ENCODE results near the gene HDAC10. TPM values are rescaled to one million over a fixed set of nuclear protein-coding genes. Genes with fewer than 3 reads are reported as not detected.

The HDAC10 gene
- total RNA-seq, 2 donors from 2014 or later = 14.1 to 23.6 TPM

GRCh38 chr22:50249341-50250248 lies 1.5 kb downstream of the HDAC10 start:
- DNase-seq (ENCODE audit: low spot score) = no peak
- intact Hi-C loops (cut with DNase I) = loop anchor here (5.0 to 10.0 kb wide), 3 partner anchors 93 to 255 kb away; partner anchors contain the start of genes LMF2 (in 1 of the 2), NCAPH2 (in 1 of the 2), PPP6R2 (in 1 of the 2) and SBF1 (in 1 of the 2)

- no peak for DNase-seq (ENCODE audit: low spot score)
- intact Hi-C loops (cut with DNase I) = loop anchor here in 1 of 2 donors (10.0 kb wide), 1 partner anchor 226 kb away; the partner anchor contains the start of gene SBF1
These were observed 2.6 kb downstream of the HDAC10 start for GRCh38 chr22:50248196-50249081.

- no peak for DNase-seq (ENCODE audit: low spot score)
- intact Hi-C loops (cut with DNase I) = loop anchor here in 1 of 2 donors (10.0 kb wide), 1 partner anchor 227 kb away; the partner anchor contains the start of gene SBF1
These were observed 3.3 kb downstream of the HDAC10 start for GRCh38 chr22:50247748-50248147.

- intact Hi-C loops (cut with DNase I) = loop anchor here in 1 of 2 donors (10.0 kb wide), 1 partner anchor 228 kb away; the partner anchor contains the start of gene SBF1
- no peak for DNase-seq (ENCODE audit: low spot score)
These were observed 4.6 kb downstream of the HDAC10 start for GRCh38 chr22:50246242-50247175.

GRCh38 chr22:50245214-50246072 lies 5.6 kb downstream of the HDAC10 start:
- no peak for DNase-seq (ENCODE audit: low spot score)
- intact Hi-C loops (cut with DNase I) = loop anchor here in 1 of 2 donors (10.0 kb wide), 1 partner anchor 229 kb away; the partner anchor contains the start of gene SBF1

- DNase-seq (ENCODE audit: low spot score) = peak; percentile 99
- intact Hi-C loops (cut with DNase I) = loop anchor here in 1 of 2 donors (5.0 to 10.0 kb wide), 2 partner anchors 230 to 282 kb away; partner anchors contain the start of genes PIM3 and SBF1
These were observed 6.4 kb downstream of the HDAC10 start, which contains the start of gene TUBGCP6 for GRCh38 chr22:50244420-50245213. Gene TUBGCP6 (minus strand): TSS chr22:50245023. CDS start chr22:50244459, 564 bp downstream.

GRCh38 chr22:50243685-50244419 lies 7.2 kb downstream of the HDAC10 start:
- no peak for DNase-seq (ENCODE audit: low spot score)

GRCh38 chr22:50242406-50242949 lies 8.6 kb downstream of the HDAC10 start:
- DNase-seq (ENCODE audit: low spot score) = no peak
- intact Hi-C loops (cut with DNase I) = loop anchor here in 1 of 2 donors (5.0 to 10.0 kb wide), 2 partner anchors 232 to 280 kb away; partner anchors contain the start of genes PIM3 and SBF1

More at GRCh38 chr22:50243685-50244419, 7.2 kb downstream of the HDAC10 start:
- intact Hi-C loops (cut with DNase I) = loop anchor here in 1 of 2 donors (5.0 to 10.0 kb wide), 2 partner anchors 231 to 282 kb away; partner anchors contain the start of genes PIM3 and SBF1

- intact Hi-C loops (cut with DNase I) = no loop called here
These were observed 12.3 kb downstream of the HDAC10 start for GRCh38 chr22:50238755-50239154.

GRCh38 chr22:50236731-50237409 lies 14.2 kb downstream of the HDAC10 start:
- DNase-seq (ENCODE audit: low spot score) = no peak
- intact Hi-C loops (cut with DNase I) = no loop called here

More at GRCh38 chr22:50238755-50239154, 12.3 kb downstream of the HDAC10 start:
- DNase-seq (ENCODE audit: low spot score) = no peak

- intact Hi-C loops (cut with DNase I) = no loop called here
- no peak for DNase-seq (ENCODE audit: low spot score)
These were observed 17.8 kb downstream of the HDAC10 start for GRCh38 chr22:50233223-50233622.

GRCh38 chr22:50232481-50233151 lies 18.4 kb downstream of the HDAC10 start:
- no peak for DNase-seq (ENCODE audit: low spot score)

GRCh38 chr22:50229370-50229769 lies 21.7 kb downstream of the HDAC10 start:
- intact Hi-C loops (cut with DNase I) = loop anchor here in 1 of 2 donors (10.0 kb wide), 1 partner anchor 295 kb away; no protein-coding TSS in a partner anchor
- DNase-seq (ENCODE audit: low spot score) = no peak

More at GRCh38 chr22:50232481-50233151, 18.4 kb downstream of the HDAC10 start:
- intact Hi-C loops (cut with DNase I) = no loop called here

GRCh38 chr22:50228366-50228765 lies 22.7 kb downstream of the HDAC10 start:
- intact Hi-C loops (cut with DNase I) = loop anchor here in 1 of 2 donors (10.0 kb wide), 1 partner anchor 294 kb away; no protein-coding TSS in a partner anchor

More at GRCh38 chr22:50228366-50228765, 22.7 kb downstream of the HDAC10 start:
- DNase-seq (ENCODE audit: low spot score) = no peak
